Glomerular visceral epithelial cell (primary cell): ENCODE data around the gene AMIGO2.
"Not testable (repeated sequence)": the region's sequence is repeated elsewhere in the genome, so short reads cannot be mapped to it uniquely, and the experiment has no call there.

ENCODE experiments used
- DNase-seq: peaks from one replicate; pipeline ENCODE4 v3.0.0-alpha.2; 2016; ENCODE audit errors: extremely low spot score

Gene AMIGO2

DNA sequence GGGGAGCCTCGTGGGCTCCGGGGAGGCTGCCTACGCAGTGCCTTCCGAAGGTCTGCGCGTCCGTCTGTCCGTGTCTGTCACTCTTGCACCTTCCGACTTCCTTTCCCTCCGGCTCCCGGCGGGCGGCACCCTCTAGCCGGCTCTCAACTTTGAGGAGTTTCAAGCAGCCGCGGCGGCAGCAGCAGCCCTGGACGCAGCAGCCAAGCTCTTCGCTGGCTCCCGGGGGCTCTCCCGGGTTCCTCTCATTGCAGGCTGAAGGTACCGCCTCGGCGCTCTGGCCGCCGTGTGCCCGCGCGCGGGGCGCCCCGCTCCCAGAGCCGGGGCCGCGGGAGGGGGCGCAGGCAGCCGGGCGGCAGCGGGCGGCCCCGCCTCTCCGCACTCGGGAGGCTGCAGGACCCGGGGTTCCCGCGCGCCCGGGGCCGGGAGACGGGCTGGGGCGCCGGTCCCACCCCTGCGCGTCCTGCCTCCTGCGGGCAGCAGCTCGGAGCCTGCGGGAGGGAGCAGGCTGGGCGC, at the start of gene AMIGO2, which contains the start of gene PCED1B:
AMIGO2 (minus strand) TSS at position 492 of the 513 bp plus-strand sequence. CDS start 957 bp downstream, outside the sequence.
PCED1B (plus strand) TSS at position 154 of the 513 bp plus-strand sequence. CDS start 155,443 bp downstream, outside the sequence.
- peak; percentile 71 for DNase-seq

- no peak for DNase-seq
Observed at GRCh38 chr12:47126246-47126645, 46.5 kb upstream of the AMIGO2 start.

- no peak for DNase-seq
Observed at GRCh38 chr12:47124451-47124850, 44.7 kb upstream of the AMIGO2 start.

- DNase-seq, result no peak
Observed at GRCh38 chr12:47123730-47124129, 44.0 kb upstream of the AMIGO2 start.

- no peak for DNase-seq
Observed at GRCh38 chr12:47122602-47123001, 42.8 kb upstream of the AMIGO2 start.

GRCh38 chr12:47121146-47121545, 41.4 kb upstream of the AMIGO2 start:
- peak; percentile 25 for DNase-seq

- DNase-seq, result no peak
Observed at GRCh38 chr12:47120736-47121135, 41.0 kb upstream of the AMIGO2 start.

- DNase-seq, result not testable (repeated sequence)
Observed at GRCh38 chr12:47117305-47117704, 37.5 kb upstream of the AMIGO2 start.

DNA sequence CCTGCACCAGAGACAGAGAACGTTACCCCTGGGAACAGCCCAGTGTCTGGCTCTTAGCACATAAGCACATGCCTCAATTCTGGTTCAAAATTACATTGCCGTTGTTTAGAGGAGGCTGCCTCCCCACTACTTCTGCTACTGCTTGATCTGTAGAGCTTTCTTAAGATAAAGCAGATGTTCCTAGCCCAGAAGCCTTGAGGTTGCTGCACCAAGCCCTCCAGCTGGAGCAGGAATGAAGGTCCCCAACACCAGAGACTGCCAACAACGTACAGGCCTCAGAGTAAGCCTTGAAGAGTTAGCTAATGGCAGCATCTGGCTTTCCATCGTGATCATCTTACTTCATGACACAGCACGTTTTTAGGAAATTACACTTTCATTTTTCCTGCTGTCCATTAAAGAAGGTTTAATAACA, 34.7 kb upstream of the AMIGO2 start:
- no peak for DNase-seq

DNA sequence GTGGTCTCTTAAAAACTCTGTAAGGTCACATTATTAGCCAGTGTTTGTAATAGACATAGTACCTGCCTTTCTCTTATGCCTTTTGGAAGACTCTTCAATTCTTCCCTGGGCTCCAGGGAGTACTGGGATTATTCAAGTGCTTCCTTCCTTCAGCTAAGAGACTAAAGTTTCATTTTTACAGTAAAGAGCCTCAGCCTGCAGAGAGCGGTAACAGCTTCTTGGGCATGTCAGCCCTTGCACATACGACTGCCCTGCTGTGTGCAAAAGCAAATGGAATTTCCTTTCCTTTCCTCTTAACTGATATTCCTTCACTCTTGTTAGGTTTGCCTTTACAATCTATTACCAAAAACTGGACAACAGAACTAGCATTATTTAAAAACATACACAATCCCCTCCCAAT, 32.9 kb upstream of the AMIGO2 start:
- no peak for DNase-seq

DNA sequence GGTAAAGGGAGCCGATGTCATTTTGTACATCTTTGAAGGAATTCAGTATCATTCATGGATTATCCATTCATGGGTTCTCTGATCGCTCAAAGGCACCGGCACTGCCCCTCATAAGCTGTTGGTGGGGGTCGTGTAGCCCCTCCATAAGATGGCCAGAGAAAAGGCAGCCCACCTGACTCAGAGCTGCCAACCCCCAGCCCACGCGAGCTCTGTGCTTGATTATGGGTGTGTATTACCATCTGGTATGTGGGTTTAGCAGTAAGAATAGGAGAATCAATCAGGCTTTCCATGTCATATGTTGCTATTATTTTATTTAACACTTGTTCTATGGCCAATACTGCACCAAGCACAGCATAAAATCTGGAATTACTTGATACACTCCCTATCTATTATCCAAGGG, 32.1 kb upstream of the AMIGO2 start:
- DNase-seq, result no peak

DNA sequence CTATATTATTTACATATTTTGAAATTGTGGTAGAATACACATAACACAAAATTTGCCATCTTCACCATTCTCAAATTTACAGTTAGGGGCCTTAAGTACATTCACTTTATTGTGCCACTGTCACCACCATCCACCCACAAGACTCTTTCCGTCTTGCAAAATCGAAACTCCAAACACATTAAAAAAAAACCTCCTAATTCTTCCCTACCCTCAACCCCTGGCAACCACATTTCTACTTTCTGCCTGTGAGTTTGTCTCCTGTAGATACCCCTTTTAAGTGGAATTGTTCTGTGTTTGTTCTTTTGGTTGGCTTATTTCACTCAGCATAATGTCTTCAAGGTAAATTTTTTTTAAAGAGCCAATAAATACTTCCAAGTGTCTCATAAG, 31.6 kb upstream of the AMIGO2 start:
- DNase-seq, result no peak

GRCh38 chr12:47110718-47111391, 31.1 kb upstream of the AMIGO2 start:
- no peak for DNase-seq

DNA sequence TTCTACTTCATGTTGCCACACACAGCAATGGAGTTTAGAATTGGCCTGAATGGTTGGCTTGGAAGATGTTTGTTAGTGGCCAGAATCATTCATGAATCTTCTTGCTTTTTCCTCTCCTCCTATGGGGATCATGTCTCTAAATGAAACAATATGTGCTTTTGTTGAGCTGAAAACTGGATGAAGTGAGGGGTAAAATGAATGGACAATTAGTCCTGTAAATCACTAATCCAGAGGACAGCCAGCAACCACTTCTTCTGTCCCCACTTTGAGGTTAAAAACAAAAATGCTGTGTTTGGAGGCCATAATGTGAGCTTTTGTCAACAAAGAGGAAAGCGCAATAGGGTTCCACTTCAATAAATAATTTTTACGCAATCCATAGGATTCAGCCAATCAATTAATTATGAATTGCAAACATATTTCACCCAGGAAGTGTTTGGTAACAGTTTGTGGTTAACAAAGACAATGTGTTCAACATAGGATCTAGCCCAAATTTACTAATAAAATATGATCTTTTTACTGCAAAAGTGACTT, 30.3 kb upstream of the AMIGO2 start:
- DNase-seq, result no peak

DNA sequence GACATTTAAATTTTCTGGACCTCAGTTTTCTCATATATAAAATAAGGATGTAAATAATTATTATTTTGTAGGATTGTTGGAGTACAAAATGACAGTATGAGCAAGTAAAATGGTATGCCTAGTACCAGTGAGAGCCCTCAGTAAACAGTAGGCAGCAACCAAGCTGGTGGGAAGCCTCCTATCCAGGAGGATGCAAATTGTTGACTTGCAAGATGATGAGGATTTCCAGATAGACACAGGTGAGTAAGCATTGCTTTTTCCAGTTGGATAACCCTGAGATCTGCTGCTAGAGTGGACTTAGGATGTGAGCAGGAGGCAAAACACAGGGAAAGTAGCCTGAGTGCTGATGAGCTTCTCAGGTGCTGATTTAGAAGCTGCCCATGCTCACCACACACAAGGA, 28.2 kb upstream of the AMIGO2 start:
- DNase-seq, result no peak

DNA sequence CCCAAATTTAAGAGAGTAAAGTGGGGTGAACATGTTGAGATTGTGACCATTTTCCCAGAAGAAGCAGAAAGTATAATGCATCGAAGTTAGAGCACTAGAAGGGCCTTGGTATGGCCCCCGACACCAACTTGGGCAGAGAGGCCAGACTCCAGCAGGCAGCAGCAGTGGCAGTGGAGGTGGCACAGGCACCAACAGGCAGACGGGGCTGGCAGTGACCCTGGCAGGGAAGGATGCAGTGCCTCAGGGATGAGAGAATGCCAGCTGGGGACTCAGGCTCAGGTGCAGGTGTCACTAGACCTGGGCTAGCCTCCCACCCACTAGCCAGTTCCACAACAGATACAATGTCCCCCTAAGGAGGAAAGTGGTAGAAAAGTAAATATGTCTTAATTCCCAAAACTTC, 27.7 kb upstream of the AMIGO2 start:
- no peak for DNase-seq

DNA sequence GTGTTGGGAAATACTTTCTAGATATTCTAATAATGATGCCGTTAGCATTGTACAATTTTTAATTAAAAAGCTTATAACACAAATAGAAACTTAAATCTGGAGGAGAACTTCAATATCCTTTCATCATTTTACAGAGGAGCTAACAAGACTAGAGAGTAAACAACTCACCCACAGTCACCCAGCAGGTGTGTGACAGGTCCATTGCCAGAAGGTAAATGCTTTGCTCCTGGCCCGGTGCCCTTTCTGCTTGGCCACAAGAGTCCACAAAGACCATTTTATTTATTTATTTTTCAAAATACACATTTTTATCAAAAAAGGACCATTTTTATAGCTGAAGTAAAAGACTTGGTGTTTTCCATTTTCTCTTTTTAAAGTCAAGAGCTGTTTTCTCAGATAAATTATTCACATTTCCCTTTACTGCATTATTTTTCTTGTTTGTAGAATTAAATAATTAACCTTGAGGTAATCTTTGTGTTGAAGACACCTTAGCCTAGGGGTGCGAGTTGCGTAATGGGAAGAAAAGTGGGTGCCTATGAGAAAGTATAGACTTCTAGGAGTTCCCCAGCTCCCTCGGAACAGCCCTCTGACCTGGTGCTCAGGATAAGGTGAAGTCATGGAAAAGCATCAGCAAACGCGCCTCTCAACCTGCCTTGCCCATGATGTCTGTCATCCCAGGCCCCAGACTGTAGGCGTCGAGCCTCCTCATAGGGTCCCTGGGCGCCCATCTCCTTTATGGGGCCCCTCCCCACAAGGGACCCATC, 26.3 kb upstream of the AMIGO2 start:
- no peak for DNase-seq

GRCh38 chr12:47102845-47103651, 23.3 kb upstream of the AMIGO2 start:
- peak; percentile 47 for DNase-seq

DNA sequence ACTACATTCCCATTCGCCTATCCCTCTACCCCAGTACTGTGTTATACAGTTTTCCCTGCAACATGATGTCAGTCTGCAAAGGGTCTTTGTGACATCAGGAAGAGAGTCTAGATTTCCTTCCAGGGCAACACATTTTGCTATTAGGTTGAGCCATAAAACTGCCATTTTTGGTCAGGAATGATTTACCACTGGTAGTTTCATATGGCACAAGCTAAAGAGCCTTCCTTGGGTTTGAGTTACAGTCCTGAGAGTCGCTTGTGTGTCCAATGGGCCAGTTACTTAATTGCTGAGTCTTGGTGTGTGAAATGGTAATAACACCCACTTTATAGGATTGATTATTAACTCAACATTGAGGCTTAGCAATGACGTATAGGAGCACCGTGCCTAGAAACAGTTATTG, 22.6 kb upstream of the AMIGO2 start:
- no peak for DNase-seq

DNA sequence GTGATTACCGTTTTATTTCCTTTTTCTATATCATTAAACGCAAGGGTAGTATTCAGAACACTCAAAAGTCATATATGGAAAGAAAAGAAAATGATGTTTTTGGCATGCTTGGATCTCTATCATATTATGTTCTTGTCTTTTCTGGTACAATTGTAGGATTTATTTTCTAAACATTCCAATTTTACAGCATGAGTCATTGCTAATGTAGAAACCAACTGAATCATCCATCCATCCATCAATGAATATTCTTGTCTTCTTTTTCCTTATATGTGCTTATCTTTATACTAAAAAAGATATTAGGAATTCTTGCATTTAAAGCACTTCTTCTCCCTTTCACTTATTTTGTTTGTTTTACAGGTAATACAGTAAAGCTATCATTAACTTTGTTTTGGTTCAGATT, 20.4 kb upstream of the AMIGO2 start:
- DNase-seq, result no peak

DNA sequence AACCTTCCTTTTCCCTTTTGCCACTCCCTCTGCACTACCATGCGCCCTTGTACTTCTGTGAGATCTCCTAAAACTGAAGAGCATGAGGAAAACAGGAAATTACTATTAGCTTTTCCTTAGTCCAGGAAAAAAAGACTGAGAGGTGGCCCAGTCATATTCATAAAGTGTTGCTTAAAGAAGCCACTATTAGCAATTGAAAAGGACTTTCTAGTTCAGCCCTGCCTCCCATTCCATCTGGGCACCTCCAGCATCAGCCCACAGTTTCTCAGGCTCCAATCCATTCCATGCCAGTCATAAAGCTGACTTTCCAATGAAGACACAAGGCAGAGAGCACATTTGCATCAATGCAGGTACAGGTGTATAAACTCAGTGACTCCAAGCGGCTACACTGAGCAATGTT, 19.9 kb upstream of the AMIGO2 start:
- DNase-seq, result no peak

GRCh38 chr12:47098099-47098498, 18.3 kb upstream of the AMIGO2 start:
- no peak for DNase-seq
